IPS DF 6.9 (cell line): ENCODE data around the gene ATG13.
"Not testable (repeated sequence)": the region's sequence is repeated elsewhere in the genome, so short reads cannot be mapped to it uniquely, and the experiment has no call there.

Experiments
- DNase-seq: peaks from one replicate; pipeline ENCODE4 v3.0.0-alpha.2; 2013; ENCODE audit warnings: low read depth, low spot score
- H3K27ac ChIP-seq: one replicate; pipeline ENCODE4 v1.5.1; 2013; ENCODE audit warnings: low read length, control low read depth
- H3K27me3 ChIP-seq: 2 replicates; pipeline ENCODE4 v1.6.1; 2013; ENCODE audit warnings: mild to moderate bottlenecking, low read length; ENCODE audit not compliant: control insufficient read depth, insufficient read depth
- H3K36me3 ChIP-seq: 2 replicates; pipeline ENCODE4 v1.6.1; 2013; ENCODE audit warnings: low read length; ENCODE audit not compliant: control insufficient read depth, insufficient read depth
- H3K4me1 ChIP-seq: 2 replicates; pipeline ENCODE4 v1.6.1; 2013; ENCODE audit warnings: low read length; ENCODE audit not compliant: control insufficient read depth, insufficient read depth
- H3K4me3 ChIP-seq: 2 replicates; pipeline ENCODE4 v1.5.1; 2013; ENCODE audit warnings: mild to moderate bottlenecking, low read length
- H3K9me3 ChIP-seq: 2 replicates; pipeline ENCODE4 v1.6.1; 2013; ENCODE audit warnings: low read length, inconsistent platforms; ENCODE audit not compliant: control insufficient read depth, insufficient read depth
- WGBS: extraction: QIAGEN DNeasy Blood & Tissue Kit; methylation state at CpG from one replicate; pipeline ENCODE4 v1.1.7; 2013; ENCODE audit warnings: mixed read lengths, missing lambda C conversion rate; ENCODE audit not compliant: insufficient read length, insufficient coverage; 5-methylcytosine and 5-hydroxymethylcytosine counted together

The ATG13 gene

DNA sequence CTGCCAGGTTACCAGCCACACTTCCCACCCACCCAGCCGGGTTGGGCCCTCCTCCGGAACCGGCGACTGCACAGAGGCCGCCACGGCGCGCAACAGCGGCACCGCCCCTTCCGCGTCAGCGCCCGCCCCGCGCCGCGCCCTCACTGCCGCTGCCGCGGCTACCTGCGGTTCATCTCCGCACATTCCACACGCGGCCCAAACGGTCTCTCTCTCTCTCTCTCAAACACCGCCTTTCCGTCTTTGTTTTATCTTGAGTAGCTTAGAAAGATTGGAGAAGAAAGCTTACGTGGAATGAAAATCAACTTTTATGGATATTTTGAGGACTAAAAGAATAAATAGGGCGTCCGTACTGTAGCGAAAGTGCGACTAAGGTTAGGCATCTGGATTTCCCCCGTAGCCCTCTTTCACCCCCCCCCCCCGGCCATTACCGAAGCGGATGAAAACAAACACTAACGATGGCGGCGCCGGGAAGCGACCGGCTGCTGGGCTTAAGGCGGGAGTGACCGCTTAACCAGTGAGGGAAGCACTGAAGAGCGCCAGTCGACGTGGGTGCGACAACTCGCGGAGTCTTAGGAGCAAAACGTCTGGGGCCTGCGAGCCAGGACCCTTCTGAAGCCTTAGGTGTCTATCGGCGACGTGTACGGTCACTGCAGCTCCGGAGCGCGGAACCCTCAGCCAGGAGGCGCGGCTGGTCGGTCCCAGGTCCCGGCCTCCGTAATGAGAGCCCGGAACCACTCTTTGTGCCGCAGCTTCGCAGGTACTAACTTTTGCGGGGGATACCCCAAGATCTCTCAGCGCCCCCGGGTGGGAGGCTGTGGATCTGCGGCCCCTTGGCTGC is at the start of gene ATG13, which contains the start of gene HARBI1:
TSS of gene ATG13 (plus strand) at position 420 of the 838 bp plus-strand sequence. CDS start 26,739 bp downstream, outside the sequence.
TSS of gene HARBI1 (minus strand) at position 94 of the 838 bp plus-strand sequence. CDS start 990 bp downstream, outside the sequence.
- no peak within 1 kb of the TSS for H3K27ac ChIP-seq
- WGBS: no CpG with 5 or more reads among the region's 72 CpGs
- no peaks in the 10 kb centered on the region for H3K27me3 ChIP-seq
- peak within 1 kb of the TSS; percentile 87 for H3K4me3 ChIP-seq
- H3K9me3 ChIP-seq: no peaks in the 10 kb centered on the region
- H3K36me3 ChIP-seq: no peaks in the 10 kb centered on the region
- DNase-seq: peak; percentile 72
- H3K4me1 ChIP-seq: no peaks in the 10 kb centered on the region

DNA sequence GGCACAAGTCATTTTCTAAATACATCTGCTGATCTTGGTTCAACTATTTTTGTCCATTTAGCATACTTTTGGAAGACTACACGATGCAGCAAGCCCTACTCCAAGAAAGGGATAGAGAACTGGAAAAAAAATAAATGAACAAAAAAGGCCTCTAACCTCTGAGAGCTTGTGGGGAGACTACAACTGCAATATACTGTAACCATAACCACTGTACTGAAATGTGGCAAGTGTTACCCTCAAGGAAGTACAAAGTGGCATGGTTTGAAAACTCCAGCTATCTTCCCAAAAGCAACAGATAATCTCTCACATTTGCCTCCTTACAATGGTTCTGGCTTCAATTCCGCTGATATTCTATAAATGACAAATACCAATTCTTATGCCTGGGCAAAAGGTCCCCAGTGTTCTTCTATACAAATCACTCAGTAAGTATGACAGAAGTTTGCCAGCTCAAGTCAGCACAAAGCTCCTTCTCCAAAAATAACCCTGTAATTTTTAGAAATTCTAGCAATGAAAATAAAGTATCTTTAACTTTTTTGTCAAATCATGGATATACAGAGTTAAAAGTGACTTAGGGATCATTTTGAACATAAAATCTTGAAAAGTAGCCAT is 46.5 kb upstream of the ATG13 start:
- Histone ChIP-seq H3K4me3 (no peak overlapping the region), H3K36me3 (no peaks in the 10 kb centered on the region), H3K9me3 (no peaks in the 10 kb centered on the region), H3K4me1 (no peaks in the 10 kb centered on the region; the same call in 1 of the 2 replicates), H3K27ac (no peak overlapping the region), H3K27me3 (no peaks in the 10 kb centered on the region)
- DNase-seq: no peak
- whole genome bisulfite sequencing: no CpG with 5 or more reads among the region's 2 CpGs

DNA sequence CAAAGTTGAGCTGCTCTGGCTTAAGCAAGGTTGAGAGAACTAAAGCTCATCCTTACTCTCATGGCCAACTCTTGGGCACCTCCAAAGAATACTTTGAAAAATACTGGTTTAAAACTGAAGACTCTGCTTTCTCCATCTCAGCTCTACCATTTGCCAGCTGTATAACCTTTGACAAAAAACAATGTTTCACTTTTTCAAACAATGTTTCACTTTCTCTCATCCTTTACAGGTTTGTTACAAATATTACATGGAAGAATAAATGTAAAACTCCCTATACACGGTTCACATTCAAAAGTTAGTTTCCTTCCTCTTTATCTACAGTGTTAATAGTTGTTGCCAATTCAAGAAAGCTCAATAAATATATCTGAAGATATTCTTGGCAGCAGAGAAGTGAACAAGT is 42.7 kb upstream of the ATG13 start:
- H3K4me1 ChIP-seq: no peaks in the 10 kb centered on the region
- no peaks in the 10 kb centered on the region for H3K36me3 ChIP-seq
- no peaks in the 10 kb centered on the region for H3K9me3 ChIP-seq
- H3K4me3 ChIP-seq: no peak overlapping the region
- H3K27me3 ChIP-seq: no peaks in the 10 kb centered on the region
- H3K27ac ChIP-seq: no peak overlapping the region
- no peak for DNase-seq
- no CpG with 5 or more reads among the region's 1 CpG for WGBS

DNA sequence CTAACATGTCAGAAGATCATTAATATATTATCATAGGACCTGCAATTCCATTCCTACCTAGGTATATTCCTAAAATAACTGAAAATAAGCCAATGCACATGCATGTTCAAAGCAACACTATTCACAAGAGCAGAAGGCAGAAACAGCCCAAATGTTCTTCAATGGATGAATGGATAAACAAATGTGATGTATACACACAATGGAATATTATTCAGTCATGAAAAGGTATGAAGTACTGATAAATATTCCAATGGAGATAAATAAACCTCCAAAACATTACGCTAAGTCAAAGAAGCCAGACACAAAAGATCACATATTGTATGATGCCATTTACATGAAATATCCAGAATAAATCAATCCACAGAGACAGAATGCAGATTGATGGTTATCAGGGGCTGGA is 40.3 kb upstream of the ATG13 start:
- no peak for DNase-seq
- H3K27me3 ChIP-seq: no peaks in the 10 kb centered on the region
- H3K4me1 ChIP-seq: no peaks in the 10 kb centered on the region
- no peaks in the 10 kb centered on the region for H3K36me3 ChIP-seq
- no peak overlapping the region for H3K4me3 ChIP-seq
- H3K9me3 ChIP-seq: no peaks in the 10 kb centered on the region
- WGBS: no CpG with 5 or more reads among the region's 1 CpG
- H3K27ac ChIP-seq: no peak overlapping the region

DNA sequence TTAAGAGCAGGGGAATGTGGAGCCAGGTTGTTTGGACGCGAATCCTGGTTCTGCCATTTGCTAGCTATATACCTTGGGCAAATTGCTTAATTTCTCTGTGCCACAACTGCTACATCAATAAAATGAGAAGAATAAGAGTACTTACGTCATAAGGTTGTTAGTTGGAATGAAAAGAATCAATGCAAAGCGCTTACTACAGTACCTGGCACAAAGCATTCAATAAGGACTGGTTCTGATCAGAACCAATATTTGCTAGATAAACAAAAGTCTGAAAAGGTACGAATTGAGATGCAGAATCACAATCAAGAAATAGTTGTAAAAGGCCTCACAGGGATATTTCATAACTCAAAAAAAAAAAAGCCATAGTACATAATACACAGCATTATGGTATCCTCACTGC is 34.8 kb upstream of the ATG13 start:
- no peak overlapping the region for H3K27ac ChIP-seq

DNA sequence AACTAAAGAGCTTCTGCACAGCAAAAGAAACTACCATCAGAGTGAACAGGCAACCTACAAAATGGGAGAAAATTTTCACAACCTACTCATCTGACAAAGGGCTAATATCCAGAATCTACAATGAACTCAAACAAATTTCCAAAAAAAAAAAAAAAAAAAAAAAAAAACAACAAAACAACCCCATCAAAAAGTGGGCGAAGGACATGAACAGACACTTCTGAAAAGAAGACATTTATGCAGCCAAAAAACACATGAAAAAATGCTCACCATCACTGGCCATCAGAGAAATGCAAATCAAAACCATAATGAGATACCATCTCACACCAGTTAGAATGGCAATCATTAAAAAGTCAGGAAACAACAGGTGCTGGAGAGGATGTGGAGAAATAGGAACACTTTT is 33.8 kb upstream of the ATG13 start:
- WGBS: no CpG with 5 or more reads among the region's 1 CpG
- not testable (repeated sequence) for H3K36me3 ChIP-seq, H3K4me3 ChIP-seq, DNase-seq, H3K27ac ChIP-seq, H3K4me1 ChIP-seq, H3K9me3 ChIP-seq, H3K27me3 ChIP-seq

More for the DNA sequence above, 34.8 kb upstream of the ATG13 start:
- Histone ChIP-seq H3K36me3 (no peaks in the 10 kb centered on the region), H3K4me1 (no peaks in the 10 kb centered on the region), H3K27me3 (no peaks in the 10 kb centered on the region), H3K9me3 (no peaks in the 10 kb centered on the region), H3K4me3 (no peak overlapping the region)
- no peak for DNase-seq
- WGBS: no CpG with 5 or more reads among the region's 5 CpGs

DNA sequence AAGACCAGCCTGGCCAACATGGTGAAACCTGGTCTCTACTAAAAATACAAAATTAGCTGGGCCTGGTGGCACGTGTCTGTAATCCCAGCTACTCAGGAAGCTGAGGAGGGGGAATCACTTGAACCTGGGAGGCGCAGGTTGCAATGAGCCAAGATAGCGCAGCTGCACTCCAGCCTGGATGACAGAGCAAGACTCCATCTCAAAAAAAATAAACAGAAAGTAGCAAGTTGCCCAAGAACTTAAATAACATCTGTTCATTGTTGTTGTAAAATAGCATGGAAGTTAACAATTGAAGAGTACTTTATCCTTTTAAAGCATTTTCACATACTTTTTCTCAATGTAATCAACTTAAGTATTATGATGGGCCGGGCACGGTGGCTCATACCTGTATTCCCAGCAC is 29.2 kb upstream of the ATG13 start:
- no peak for DNase-seq
- Histone ChIP-seq H3K4me1 (no peaks in the 10 kb centered on the region), H3K36me3 (no peaks in the 10 kb centered on the region), H3K27me3 (no peaks in the 10 kb centered on the region), H3K4me3 (no peak overlapping the region), H3K9me3 (no peaks in the 10 kb centered on the region), H3K27ac (no peak overlapping the region)
- no CpG with 5 or more reads among the region's 5 CpGs for WGBS

DNA sequence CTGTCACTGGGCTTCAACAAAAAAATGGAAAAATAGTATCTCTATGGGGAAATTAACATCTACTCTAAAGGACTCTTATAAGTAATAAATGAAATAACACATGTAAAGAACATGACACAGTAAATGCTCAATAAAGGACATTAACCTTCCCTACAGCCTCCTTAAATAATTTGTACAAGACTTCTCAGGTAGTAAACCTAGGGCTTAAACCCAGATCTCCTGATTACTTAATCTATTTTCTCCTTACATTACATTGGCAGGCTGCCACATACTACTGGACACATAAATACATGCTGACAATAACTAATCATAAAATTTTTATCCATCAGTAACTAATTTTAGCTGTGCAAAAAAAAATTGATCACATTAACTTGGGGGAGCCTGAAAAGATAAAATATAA is 28.4 kb upstream of the ATG13 start:
- Histone ChIP-seq H3K36me3 (no peaks in the 10 kb centered on the region), H3K4me1 (no peaks in the 10 kb centered on the region), H3K27ac (no peak overlapping the region), H3K27me3 (no peaks in the 10 kb centered on the region), H3K4me3 (no peak overlapping the region), H3K9me3 (no peaks in the 10 kb centered on the region)
- DNase-seq: no peak

DNA sequence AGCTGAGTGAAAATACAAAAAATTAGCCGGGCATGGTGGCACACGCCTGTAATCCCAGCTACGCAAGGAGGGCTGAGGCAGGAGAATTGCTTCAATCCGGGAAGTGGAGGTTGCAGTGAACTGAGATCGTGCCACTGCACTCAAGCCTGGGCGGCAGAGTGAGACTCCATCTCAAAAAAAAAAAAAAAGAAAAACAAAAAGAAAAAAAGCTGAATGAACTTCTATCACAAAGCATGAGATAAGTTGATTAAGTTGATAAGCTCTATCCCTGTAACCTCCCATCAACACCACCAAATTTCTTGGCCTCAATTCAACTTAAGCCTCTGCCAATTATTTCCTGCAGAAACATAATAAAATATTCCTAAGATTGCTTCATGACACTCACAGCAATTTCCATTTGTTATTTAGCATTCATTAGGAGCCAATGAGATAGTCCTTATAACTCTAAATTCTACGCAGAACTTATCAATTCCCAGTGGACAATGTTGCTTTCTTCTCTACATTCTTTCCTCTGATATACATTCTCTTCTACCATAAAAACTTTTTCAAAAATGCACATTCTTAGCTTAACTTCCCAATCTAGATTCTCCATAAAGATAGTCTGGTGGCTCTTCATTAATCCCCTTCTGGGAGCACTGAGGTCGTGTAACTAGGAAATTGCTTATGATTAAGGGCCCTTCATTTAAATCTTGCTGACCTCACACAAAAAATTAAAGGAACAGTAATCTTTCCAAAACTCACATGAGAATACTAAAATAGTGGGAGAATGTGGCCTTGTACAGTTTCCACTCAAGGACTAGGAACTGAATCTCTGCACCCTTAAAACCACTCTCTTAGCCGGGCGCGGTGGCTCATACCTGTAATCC is 26.4 kb upstream of the ATG13 start:
- DNase-seq: no peak
- Histone ChIP-seq H3K9me3 (no peaks in the 10 kb centered on the region), H3K4me1 (no peaks in the 10 kb centered on the region), H3K4me3 (no peak overlapping the region), H3K27ac (no peak overlapping the region), H3K27me3 (no peaks in the 10 kb centered on the region), H3K36me3 (no peaks in the 10 kb centered on the region)
- WGBS: no CpG with 5 or more reads among the region's 11 CpGs

DNA sequence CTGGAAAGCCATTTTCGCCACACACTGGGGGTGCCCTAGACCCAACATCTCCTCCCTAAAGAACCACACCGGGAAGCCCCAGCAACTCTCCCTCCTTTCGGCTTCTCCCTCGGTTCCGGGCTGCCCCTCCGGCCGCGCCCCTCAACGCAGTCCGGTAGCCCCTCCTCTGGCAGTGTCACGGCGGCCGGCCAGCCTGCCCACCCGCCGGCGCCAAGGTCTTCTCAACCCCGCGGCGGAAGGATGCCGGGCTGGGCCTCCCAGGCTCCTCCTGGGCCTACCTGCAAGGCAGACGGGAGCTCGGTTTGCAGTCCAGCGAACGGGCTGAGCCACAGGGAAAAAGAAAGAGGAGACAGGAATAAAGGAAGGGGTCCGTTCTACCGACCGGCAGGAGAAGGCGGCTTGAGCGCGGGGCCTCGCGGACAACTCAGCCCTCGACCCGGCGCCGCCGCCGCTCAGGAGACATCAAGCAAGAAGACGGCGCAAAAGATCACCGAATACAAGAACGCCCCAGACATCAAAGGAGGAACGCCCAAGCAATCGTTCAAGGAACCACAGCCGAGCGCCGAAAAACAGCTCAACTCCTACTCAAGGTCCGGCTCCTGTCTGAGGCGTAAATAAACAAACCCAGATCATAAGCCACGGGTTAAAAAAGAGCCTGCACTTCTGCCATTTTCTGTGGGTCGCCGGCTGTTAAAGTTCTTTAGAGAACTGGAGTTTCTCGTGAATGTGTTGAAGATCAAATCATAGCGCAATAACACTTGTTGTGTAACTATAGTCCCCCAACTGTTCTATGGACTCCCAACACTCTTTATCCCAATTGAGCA is 23.6 kb upstream of the ATG13 start, which contains the start of gene AMBRA1:
TSS of gene AMBRA1 (minus strand) at position 474 of the 824 bp plus-strand sequence. CDS start 45,643 bp downstream, outside the sequence.
- H3K4me1 ChIP-seq: no peaks in the 10 kb centered on the region
- H3K27ac ChIP-seq: no peak within 1 kb of the TSS
- H3K4me3 ChIP-seq: peak within 1 kb of the TSS; percentile 99
- no peaks in the 10 kb centered on the region for H3K27me3 ChIP-seq
- H3K36me3 ChIP-seq: no peaks in the 10 kb centered on the region
- no CpG with 5 or more reads among the region's 54 CpGs for WGBS
- H3K9me3 ChIP-seq: no peaks in the 10 kb centered on the region
- DNase-seq: peak; percentile 61
